ENCODE data around the gene RAB36.

GRCh38 chr22:23187211-23187610 lies 41.9 kb downstream of the RAB36 start:
- TF ChIP-seq, protein P1, sequence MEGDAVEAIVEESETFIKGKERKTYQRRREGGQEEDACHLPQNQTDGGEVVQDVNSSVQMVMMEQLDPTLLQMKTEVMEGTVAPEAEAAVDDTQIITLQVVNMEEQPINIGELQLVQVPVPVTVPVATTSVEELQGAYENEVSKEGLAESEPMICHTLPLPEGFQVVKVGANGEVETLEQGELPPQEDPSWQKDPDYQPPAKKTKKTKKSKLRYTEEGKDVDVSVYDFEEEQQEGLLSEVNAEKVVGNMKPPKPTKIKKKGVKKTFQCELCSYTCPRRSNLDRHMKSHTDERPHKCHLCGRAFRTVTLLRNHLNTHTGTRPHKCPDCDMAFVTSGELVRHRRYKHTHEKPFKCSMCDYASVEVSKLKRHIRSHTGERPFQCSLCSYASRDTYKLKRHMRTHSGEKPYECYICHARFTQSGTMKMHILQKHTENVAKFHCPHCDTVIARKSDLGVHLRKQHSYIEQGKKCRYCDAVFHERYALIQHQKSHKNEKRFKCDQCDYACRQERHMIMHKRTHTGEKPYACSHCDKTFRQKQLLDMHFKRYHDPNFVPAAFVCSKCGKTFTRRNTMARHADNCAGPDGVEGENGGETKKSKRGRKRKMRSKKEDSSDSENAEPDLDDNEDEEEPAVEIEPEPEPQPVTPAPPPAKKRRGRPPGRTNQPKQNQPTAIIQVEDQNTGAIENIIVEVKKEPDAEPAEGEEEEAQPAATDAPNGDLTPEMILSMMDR (IDR thresholded peaks at IDR 0.05; ENCODE audit: low read depth, low read length, missing input control), result no peak
- TF ChIP-seq MAX (IDR thresholded peaks at IDR 0.05) (no peak), GABPA (IDR thresholded peaks at IDR 0.05 in 1 of 2, conservative IDR thresholded peaks at IDR 0.05 in 1 of 2) (no peak), EGR1 (IDR thresholded peaks at IDR 0.05; ENCODE audit: low read depth in 2 of 2) (no peak), SP1 (IDR thresholded peaks at IDR 0.05) (no peak), REST (IDR thresholded peaks at IDR 0.05) (no peak), TAF1 (conservative IDR thresholded peaks at IDR 0.05) (no peak)
- TF ChIP-seq, protein P2, sequence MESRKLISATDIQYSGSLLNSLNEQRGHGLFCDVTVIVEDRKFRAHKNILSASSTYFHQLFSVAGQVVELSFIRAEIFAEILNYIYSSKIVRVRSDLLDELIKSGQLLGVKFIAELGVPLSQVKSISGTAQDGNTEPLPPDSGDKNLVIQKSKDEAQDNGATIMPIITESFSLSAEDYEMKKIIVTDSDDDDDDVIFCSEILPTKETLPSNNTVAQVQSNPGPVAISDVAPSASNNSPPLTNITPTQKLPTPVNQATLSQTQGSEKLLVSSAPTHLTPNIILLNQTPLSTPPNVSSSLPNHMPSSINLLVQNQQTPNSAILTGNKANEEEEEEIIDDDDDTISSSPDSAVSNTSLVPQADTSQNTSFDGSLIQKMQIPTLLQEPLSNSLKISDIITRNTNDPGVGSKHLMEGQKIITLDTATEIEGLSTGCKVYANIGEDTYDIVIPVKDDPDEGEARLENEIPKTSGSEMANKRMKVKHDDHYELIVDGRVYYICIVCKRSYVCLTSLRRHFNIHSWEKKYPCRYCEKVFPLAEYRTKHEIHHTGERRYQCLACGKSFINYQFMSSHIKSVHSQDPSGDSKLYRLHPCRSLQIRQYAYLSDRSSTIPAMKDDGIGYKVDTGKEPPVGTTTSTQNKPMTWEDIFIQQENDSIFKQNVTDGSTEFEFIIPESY (IDR thresholded peaks at IDR 0.05), result no peak

Data from liver (tissue), 3 donors.